ENCODE measurements around the gene EHMT2.

GRCh38 chr6:31879143-31879542 is 18.4 kb downstream of the EHMT2 start:
- TF ChIP-seq EZH2 (IDR thresholded peaks at IDR 0.05; ENCODE audit: borderline replicate concordance, low read depth, low read length, poor library complexity, severe bottlenecking), result no peak
- TF ChIP-seq CTCF (conservative IDR thresholded peaks at IDR 0.05; ENCODE audit: low read depth, low read length), result no peak

Data from A673 (cell line).